DND-41 (cell line): Measurements from ENCODE around the gene APIP.

Source experiments
- ATAC-seq: fragments of 200-7000 bp; cut with Tn5 transposase; 3 replicates; pipeline ENCODE4 v1.9.1; 2021; ENCODE audit warnings: low read depth; ENCODE audit not compliant: insufficient read depth
- DNase-seq: peaks from one replicate; pipeline ENCODE4 v3.0.0-alpha.2; 2020
- H2AFZ ChIP-seq: 2 replicates; pipeline ENCODE4 v1.6.0; 2012; ENCODE audit warnings: low read depth, low read length
- H3K27ac ChIP-seq: 2 replicates; pipeline ENCODE4 v1.5.1; 2012; ENCODE audit warnings: low read length, inconsistent platforms
- H3K27me3 ChIP-seq: fragments of 200-600 bp; sonication (generic); 2 replicates; pipeline ENCODE4 v1.6.0; 2012; ENCODE audit warnings: low read length, mild to moderate bottlenecking, inconsistent platforms; ENCODE audit not compliant: insufficient read depth, poor library complexity
- H3K36me3 ChIP-seq: 2 replicates; pipeline ENCODE4 v1.5.1; 2012; ENCODE audit warnings: low read length, inconsistent platforms; ENCODE audit not compliant: insufficient read depth
- H3K4me1 ChIP-seq: 2 replicates; pipeline ENCODE4 v1.5.1; 2012; ENCODE audit warnings: mild to moderate bottlenecking, low read length; ENCODE audit not compliant: insufficient read depth
- H3K4me2 ChIP-seq: 2 replicates; pipeline ENCODE4 v1.6.0; 2012; ENCODE audit warnings: mild to moderate bottlenecking, moderate library complexity, low read length, inconsistent platforms; ENCODE audit not compliant: insufficient read depth
- H3K4me3 ChIP-seq, 2 experiments: fragments of 200-600 bp in 1 of 2; shearing (Covaris generic) in 1 of 2; 2 replicates each; pipeline ENCODE4 v1.5.1; 2012 to 2016; ENCODE audit warnings: inconsistent platforms in 2 of 2, low read length in 2 of 2, mild to moderate bottlenecking in 2 of 2, low read depth in 1 of 2, moderate library complexity in 1 of 2
- H3K79me2 ChIP-seq: 2 replicates; pipeline ENCODE4 v1.6.0; 2012; ENCODE audit warnings: low read length, inconsistent platforms; ENCODE audit not compliant: insufficient read depth
- H3K9ac ChIP-seq: 2 replicates; pipeline ENCODE4 v1.6.0; 2012; ENCODE audit warnings: low read depth, mild to moderate bottlenecking, inconsistent platforms, low read length, moderate library complexity
- H3K9me3 ChIP-seq: 2 replicates; pipeline ENCODE4 v1.5.1; 2012; ENCODE audit warnings: low read length, moderate library complexity, mild to moderate bottlenecking, inconsistent platforms; ENCODE audit not compliant: insufficient read depth, severe bottlenecking
- H4K20me1 ChIP-seq: 2 replicates; pipeline ENCODE4 v1.6.0; 2012; ENCODE audit warnings: low read length; ENCODE audit not compliant: insufficient read depth
- CTCF ChIP-seq: IDR thresholded peaks from 2 replicates; pipeline ENCODE4 v1.5.1; 2012; ENCODE audit warnings: borderline replicate concordance, low read length, moderate library complexity, mild to moderate bottlenecking; ENCODE audit not compliant: poor library complexity, severe bottlenecking; ENCODE audit errors: extremely low read depth
- EZH2 ChIP-seq: IDR thresholded peaks from 3 replicates; pipeline ENCODE4 v1.6.1; 2012; ENCODE audit warnings: borderline replicate concordance, low read depth, mild to moderate bottlenecking, moderate library complexity, low read length, inconsistent platforms; ENCODE audit not compliant: severe bottlenecking

APIP gene

GRCh38 chr11:34924714-34925113 lies 8.5 kb upstream of the APIP start:
- Histone ChIP-seq H3K36me3 (no peaks in the 10 kb centered on the region), H3K4me2 (no peak overlapping the region), H3K79me2 (peaks cover 38% of the 10 kb centered on the region), H2AFZ (no peak overlapping the region), H3K4me3 (no peak overlapping the region), H4K20me1 (no peaks in the 10 kb centered on the region; the same call in 1 of the 2 replicates), H3K27me3 (no peaks in the 10 kb centered on the region), H3K27ac (no peak overlapping the region), H3K4me1 (no peaks in the 10 kb centered on the region; the same call in 1 of the 2 replicates), H3K9ac (no peak overlapping the region), H3K9me3 (no peaks in the 10 kb centered on the region)
- TF ChIP-seq EZH2: no peak
- no peak for TF ChIP-seq CTCF
- DNase-seq (no peak), ATAC-seq (no peak)

DNA sequence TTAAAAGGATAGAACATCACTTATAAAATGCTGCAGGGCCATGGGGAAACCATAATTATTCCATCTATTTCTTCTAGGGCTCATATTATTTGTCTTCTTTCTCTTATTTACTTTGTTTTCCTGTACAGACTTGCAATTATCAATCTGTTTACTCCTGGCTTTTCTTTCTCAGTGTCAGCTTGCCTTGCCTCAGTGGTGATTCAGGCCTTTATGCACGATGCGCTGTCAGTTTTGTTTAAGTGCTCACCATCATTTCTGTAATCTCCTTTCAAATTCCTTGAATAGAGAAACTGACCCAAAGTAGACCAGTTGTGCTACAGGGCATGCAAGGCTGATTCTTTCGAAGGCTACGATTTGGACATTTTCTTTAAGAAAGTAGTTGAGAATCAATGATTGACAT lies 5.0 kb upstream of the APIP start:
- Histone ChIP-seq H3K9me3 (no peaks in the 10 kb centered on the region), H3K79me2 (peaks cover 44% of the 10 kb centered on the region), H3K9ac (no peak overlapping the region), H3K4me1 (peaks cover 21% of the 10 kb centered on the region), H3K4me3 (no peak overlapping the region), H3K27me3 (no peaks in the 10 kb centered on the region), H3K4me2 (no peak overlapping the region), H2AFZ (no peak overlapping the region), H3K36me3 (no peaks in the 10 kb centered on the region; the same call in 1 of the 2 replicates), H3K27ac (no peak overlapping the region), H4K20me1 (no peaks in the 10 kb centered on the region; the same call in 1 of the 2 replicates)
- ATAC-seq (no peak), DNase-seq (no peak)
- TF ChIP-seq CTCF: no peak
- no peak for TF ChIP-seq EZH2

- H3K79me2 ChIP-seq: peaks cover 64% of the 10 kb centered on the region
- H3K4me3 ChIP-seq: peak overlapping the region; percentile 93 to 94
- TF ChIP-seq CTCF (no peak), EZH2 (no peak)
- no peaks in the 10 kb centered on the region for H4K20me1 ChIP-seq
- H3K36me3 ChIP-seq: peaks cover 16% of the 10 kb centered on the region
- ATAC-seq (no peak), DNase-seq (no peak)
- H3K9ac ChIP-seq: peak overlapping the region; percentile 90
- peak overlapping the region; percentile 94 for H3K4me2 ChIP-seq
- peaks cover 38% of the 10 kb centered on the region for H3K4me1 ChIP-seq
- no peaks in the 10 kb centered on the region for H3K27me3 ChIP-seq
- H2AFZ ChIP-seq: peak overlapping the region; percentile 92
- peak overlapping the region; percentile 91 for H3K27ac ChIP-seq
- H3K9me3 ChIP-seq: no peaks in the 10 kb centered on the region
Measured at GRCh38 chr11:34916843-34917770, 928 bp upstream of the APIP start.
